ENCODE measurements around the gene KYNU.
"Not testable (repeated sequence)": the region's sequence is repeated elsewhere in the genome, so short reads cannot be mapped to it uniquely, and the experiment has no call there.

Gene KYNU

DNA sequence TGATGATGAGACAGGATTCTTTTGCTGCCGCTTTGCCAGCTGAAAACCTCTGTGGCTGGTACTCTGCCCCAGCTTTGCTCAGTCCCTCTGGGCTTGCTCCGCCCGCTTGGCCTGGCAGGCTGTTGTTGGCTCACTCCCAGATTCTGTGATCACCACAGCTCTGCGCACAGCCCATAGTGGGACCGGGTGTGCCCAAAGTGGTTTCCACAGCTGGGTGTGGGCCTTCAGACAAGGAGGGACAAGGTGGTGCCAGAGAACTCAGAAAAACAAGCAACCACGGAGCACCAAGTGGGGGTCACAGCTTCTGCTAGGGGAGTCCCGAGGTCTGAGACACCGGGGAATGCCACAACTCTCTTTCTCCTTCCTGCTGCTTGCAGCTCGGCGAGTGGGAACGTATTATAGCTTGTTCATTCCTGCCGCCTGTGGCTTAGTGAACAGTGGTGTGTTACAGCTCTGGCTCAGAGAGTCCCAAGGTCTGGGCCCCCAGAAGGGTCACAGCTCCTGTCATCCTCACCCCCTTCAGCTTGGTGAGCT lies 9.2 kb upstream of the KYNU start:
- no peak for ATAC-seq
- TF ChIP-seq CSDC2 (CRISPR knock-in tag; IDR thresholded peaks at IDR 0.05) (no peak), ZFP3 (CRISPR knock-in tag; IDR thresholded peaks at IDR 0.05) (no peak), TCF4 (CRISPR knock-in tag; IDR thresholded peaks at IDR 0.05; ENCODE audit: borderline replicate concordance) (no peak), ZNF70 (CRISPR knock-in tag; IDR thresholded peaks at IDR 0.05) (no peak), ARNTL (CRISPR knock-in tag; IDR thresholded peaks at IDR 0.05; ENCODE audit: borderline replicate concordance, low read depth) (no peak), ZC3H10 (CRISPR knock-in tag; IDR thresholded peaks at IDR 0.05) (no peak), BACH2 (CRISPR knock-in tag; IDR thresholded peaks at IDR 0.05; ENCODE audit: borderline replicate concordance) (no peak), PPARA (CRISPR knock-in tag; IDR thresholded peaks at IDR 0.05; ENCODE audit: borderline replicate concordance) (no peak), RARB (CRISPR knock-in tag; IDR thresholded peaks at IDR 0.05) (no peak), GLIS3 (CRISPR knock-in tag; IDR thresholded peaks at IDR 0.05) (no peak)
- TF ChIP-seq, protein P1, sequence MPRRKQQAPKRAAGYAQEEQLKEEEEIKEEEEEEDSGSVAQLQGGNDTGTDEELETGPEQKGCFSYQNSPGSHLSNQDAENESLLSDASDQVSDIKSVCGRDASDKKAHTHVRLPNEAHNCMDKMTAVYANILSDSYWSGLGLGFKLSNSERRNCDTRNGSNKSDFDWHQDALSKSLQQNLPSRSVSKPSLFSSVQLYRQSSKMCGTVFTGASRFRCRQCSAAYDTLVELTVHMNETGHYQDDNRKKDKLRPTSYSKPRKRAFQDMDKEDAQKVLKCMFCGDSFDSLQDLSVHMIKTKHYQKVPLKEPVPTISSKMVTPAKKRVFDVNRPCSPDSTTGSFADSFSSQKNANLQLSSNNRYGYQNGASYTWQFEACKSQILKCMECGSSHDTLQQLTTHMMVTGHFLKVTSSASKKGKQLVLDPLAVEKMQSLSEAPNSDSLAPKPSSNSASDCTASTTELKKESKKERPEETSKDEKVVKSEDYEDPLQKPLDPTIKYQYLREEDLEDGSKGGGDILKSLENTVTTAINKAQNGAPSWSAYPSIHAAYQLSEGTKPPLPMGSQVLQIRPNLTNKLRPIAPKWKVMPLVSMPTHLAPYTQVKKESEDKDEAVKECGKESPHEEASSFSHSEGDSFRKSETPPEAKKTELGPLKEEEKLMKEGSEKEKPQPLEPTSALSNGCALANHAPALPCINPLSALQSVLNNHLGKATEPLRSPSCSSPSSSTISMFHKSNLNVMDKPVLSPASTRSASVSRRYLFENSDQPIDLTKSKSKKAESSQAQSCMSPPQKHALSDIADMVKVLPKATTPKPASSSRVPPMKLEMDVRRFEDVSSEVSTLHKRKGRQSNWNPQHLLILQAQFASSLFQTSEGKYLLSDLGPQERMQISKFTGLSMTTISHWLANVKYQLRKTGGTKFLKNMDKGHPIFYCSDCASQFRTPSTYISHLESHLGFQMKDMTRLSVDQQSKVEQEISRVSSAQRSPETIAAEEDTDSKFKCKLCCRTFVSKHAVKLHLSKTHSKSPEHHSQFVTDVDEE (CRISPR knock-in tag; IDR thresholded peaks at IDR 0.05), result no peak

GRCh38 chr2:142869065-142869460 lies 8.4 kb upstream of the KYNU start:
- ATAC-seq, result not testable (repeated sequence)

DNA sequence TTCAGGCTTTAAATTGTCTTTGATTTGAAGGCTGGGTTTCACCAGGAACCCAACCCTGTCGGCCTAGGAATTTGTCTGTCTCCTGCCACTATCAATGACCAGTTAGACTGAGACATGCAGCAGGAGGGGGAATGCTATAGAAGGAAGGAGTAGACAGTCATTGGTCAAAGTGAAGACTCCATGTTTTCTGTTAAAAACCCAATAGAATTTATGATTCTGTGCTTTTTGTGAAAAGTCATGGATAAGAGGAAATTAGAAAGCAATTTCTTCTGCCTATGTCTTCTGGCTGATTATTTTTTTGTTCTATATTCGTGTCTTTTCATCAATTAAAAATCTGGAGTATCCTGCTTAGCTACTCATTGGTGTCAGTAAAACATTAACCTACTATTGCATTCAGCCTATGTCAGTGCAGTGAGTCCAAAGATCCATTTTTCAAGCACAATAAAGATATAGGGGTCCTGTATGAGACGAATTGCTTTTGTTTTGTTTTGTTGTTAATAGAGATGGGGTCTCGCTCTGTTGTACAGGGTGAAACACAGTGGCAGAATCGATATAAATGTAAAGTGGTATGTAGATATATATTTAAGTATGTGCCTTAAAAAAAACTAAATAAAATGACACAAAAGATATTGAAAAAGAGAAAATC lies 7.9 kb upstream of the KYNU start:
- TF ChIP-seq TCF4 (CRISPR knock-in tag; IDR thresholded peaks at IDR 0.05; ENCODE audit: borderline replicate concordance) (no peak), ESRRG (CRISPR knock-in tag; IDR thresholded peaks at IDR 0.05) (no peak)
- TF ChIP-seq, protein P2, sequence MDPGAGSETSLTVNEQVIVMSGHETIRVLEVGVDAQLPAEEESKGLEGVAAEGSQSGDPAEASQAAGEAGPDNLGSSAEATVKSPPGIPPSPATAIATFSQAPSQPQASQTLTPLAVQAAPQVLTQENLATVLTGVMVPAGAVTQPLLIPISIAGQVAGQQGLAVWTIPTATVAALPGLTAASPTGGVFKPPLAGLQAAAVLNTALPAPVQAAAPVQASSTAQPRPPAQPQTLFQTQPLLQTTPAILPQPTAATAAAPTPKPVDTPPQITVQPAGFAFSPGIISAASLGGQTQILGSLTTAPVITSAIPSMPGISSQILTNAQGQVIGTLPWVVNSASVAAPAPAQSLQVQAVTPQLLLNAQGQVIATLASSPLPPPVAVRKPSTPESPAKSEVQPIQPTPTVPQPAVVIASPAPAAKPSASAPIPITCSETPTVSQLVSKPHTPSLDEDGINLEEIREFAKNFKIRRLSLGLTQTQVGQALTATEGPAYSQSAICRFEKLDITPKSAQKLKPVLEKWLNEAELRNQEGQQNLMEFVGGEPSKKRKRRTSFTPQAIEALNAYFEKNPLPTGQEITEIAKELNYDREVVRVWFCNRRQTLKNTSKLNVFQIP (CRISPR knock-in tag; IDR thresholded peaks at IDR 0.05; ENCODE audit: borderline replicate concordance, low read depth), result no peak
- no peak for ATAC-seq

- ATAC-seq, result no peak
- TF ChIP-seq ZNF70 (CRISPR knock-in tag; IDR thresholded peaks at IDR 0.05), result no peak
- no peak for TF ChIP-seq TOX (CRISPR knock-in tag; IDR thresholded peaks at IDR 0.05; ENCODE audit: borderline replicate concordance)
- TF ChIP-seq, protein P3, sequence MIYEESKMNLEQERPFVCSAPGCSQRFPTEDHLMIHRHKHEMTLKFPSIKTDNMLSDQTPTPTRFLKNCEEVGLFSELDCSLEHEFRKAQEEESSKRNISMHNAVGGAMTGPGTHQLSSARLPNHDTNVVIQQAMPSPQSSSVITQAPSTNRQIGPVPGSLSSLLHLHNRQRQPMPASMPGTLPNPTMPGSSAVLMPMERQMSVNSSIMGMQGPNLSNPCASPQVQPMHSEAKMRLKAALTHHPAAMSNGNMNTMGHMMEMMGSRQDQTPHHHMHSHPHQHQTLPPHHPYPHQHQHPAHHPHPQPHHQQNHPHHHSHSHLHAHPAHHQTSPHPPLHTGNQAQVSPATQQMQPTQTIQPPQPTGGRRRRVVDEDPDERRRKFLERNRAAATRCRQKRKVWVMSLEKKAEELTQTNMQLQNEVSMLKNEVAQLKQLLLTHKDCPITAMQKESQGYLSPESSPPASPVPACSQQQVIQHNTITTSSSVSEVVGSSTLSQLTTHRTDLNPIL (CRISPR knock-in tag; IDR thresholded peaks at IDR 0.05; ENCODE audit: low read depth), result no peak
- TF ChIP-seq PATZ1 (CRISPR knock-in tag; IDR thresholded peaks at IDR 0.05; ENCODE audit: borderline replicate concordance), result no peak
- TF ChIP-seq ZNF8 (CRISPR knock-in tag; IDR thresholded peaks at IDR 0.05), result no peak
Measured at GRCh38 chr2:142870526-142870925, 6.9 kb upstream of the KYNU start.

DNA sequence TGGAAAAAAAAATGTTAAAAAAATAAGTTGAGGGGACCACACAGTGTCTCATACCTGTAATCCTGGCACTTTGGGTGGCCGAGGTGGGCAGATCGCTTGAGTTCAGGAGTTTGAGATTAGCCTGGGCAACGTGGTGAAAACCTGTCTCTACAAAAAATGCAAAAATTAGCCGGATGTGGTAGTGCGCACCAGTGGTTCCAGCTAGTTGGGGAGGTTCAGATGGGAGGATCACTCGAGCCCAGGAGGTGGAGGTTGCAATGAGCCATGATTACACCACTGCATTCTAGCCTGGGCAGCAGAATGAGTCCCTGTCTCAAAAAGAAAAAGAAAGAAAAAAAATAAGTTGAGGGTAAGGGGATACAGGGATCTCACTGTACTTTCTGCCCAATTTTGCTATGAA lies 6.1 kb upstream of the KYNU start:
- no peak for ATAC-seq
- TF ChIP-seq ISL1 (CRISPR knock-in tag; IDR thresholded peaks at IDR 0.05), result no peak
- TF ChIP-seq CSRNP3 (CRISPR knock-in tag; IDR thresholded peaks at IDR 0.05), result no peak
- TF ChIP-seq, protein P3 (CRISPR knock-in tag; IDR thresholded peaks at IDR 0.05; ENCODE audit: low read depth), result no peak
- no peak for TF ChIP-seq GLIS3 (CRISPR knock-in tag; IDR thresholded peaks at IDR 0.05)
- TF ChIP-seq ZFP3 (CRISPR knock-in tag; IDR thresholded peaks at IDR 0.05), result no peak
- no peak for TF ChIP-seq ARNTL (CRISPR knock-in tag; IDR thresholded peaks at IDR 0.05; ENCODE audit: borderline replicate concordance, low read depth)
- TF ChIP-seq TCF4 (CRISPR knock-in tag; IDR thresholded peaks at IDR 0.05; ENCODE audit: borderline replicate concordance), result no peak
- TF ChIP-seq, protein P2 (CRISPR knock-in tag; IDR thresholded peaks at IDR 0.05; ENCODE audit: borderline replicate concordance, low read depth), result no peak
- TF ChIP-seq RARB (CRISPR knock-in tag; IDR thresholded peaks at IDR 0.05), result no peak
- TF ChIP-seq TOX (CRISPR knock-in tag; IDR thresholded peaks at IDR 0.05; ENCODE audit: borderline replicate concordance), result no peak
- no peak for TF ChIP-seq ZFP30 (CRISPR knock-in tag; IDR thresholded peaks at IDR 0.05)
